K562 (cell line): Measurements from ENCODE around the gene GSS. TPM values are rescaled to one million over a fixed set of nuclear protein-coding genes. Genes with fewer than 3 reads are reported as not detected.

Experiments used
- CHCHD3 ChIP-seq: fragments of 250-450 bp; sonication (Bioruptor Pico); IDR thresholded peaks from 2 replicates; pipeline ENCODE4 v2.1.2; 2022; ENCODE audit warnings: mild to moderate bottlenecking
- NELFE ChIP-seq: IDR thresholded peaks from 2 replicates; pipeline ENCODE4 v1.6.1; 2011; ENCODE audit warnings: mild to moderate bottlenecking; ENCODE audit not compliant: insufficient read depth, insufficient read length
- TFAP4 ChIP-seq: sonication (generic); formaldehyde crosslinking; IDR thresholded peaks from 2 replicates; pipeline ENCODE4 v1.8.0; 2022; ENCODE audit warnings: missing genetic modification reagents, mild to moderate bottlenecking, moderate library complexity, borderline replicate concordance
- ZBTB33 ChIP-seq: sonication (generic); formaldehyde crosslinking; IDR thresholded peaks from 2 replicates; pipeline ENCODE4 v1.8.1; 2023; ENCODE audit warnings: mild to moderate bottlenecking, missing genetic modification reagents
- ZNF175 ChIP-seq: fragments of 200-800 bp; sonication (Bioruptor generic); IDR thresholded peaks from 2 replicates; pipeline ENCODE4 v1.6.1; 2016; ENCODE audit warnings: low read depth, mild to moderate bottlenecking, missing genetic modification characterization, missing compliant biosample characterization
- ZNF253 ChIP-seq: fragments of 250-450 bp; sonication (Bioruptor Pico); conservative IDR thresholded peaks from 2 replicates; pipeline ENCODE4 v1.6.1; 2021; ENCODE audit warnings: mild to moderate bottlenecking
- ZNF318 ChIP-seq, 2 experiments: fragments of 450-650 bp; IDR thresholded peaks; 2 replicates each; pipeline ENCODE4 v1.6.1; 2016; ENCODE audit warnings: mild to moderate bottlenecking in 2 of 2, borderline replicate concordance in 1 of 2, low read depth in 1 of 2, moderate library complexity in 1 of 2
- polyA plus RNA-seq, 8 experiments: library from polyadenylated mRNA; depleted of rRNA in 4 of 8; stranded (reverse) in 5 of 8; unstranded in 3 of 8; fragments of >200 nt; fragmentation: Nextera tagmentation in 2 of 8; fragmentation: Illumina TruSeq in 1 of 8; extraction: Ambion mirVana in 2 of 8; extraction: Trizol in 1 of 8; gene quantifications; 2 replicates each; pipeline versions ENCODE4 v1.2.1 to v1.2.3, GENCODE V29; 2011 to 2014; ENCODE audit warnings: inconsistent platforms in 1 of 8, missing spikeins in 1 of 8
- total RNA-seq, 7 experiments: library from RNA; depleted of rRNA in 6 of 7; stranded (reverse); fragments of >200 nt in 6 of 7; fragmentation: Illumina TruSeq in 2 of 7; extraction: Trizol in 2 of 7; gene quantifications; 2 replicates each; pipeline versions ENCODE4 v1.2.1 to v1.2.3, GENCODE V29; 2011 to 2021; ENCODE audit warnings: low replicate concordance in 1 of 7

Gene GSS
- total and polyA plus RNA-seq, 9 of the 15 experiments (the other 6 are each of a cell fraction or from before 2014, with no cell fraction given): 18.4 to 165 (median 89.4) TPM

GRCh38 chr20:34979366-34980153 is 24.0 kb upstream of the GSS start (continued):
- TF ChIP-seq TFAP4 (peak; percentile 85), ZNF175 (CRISPR knock-in tag) (no peak), NELFE (no peak), ZNF253 (CRISPR knock-in tag) (no peak), CHCHD3 (CRISPR knock-in tag) (no peak), ZBTB33 (CRISPR knock-in tag) (peak; percentile 42; the same call in 1 of the 2 replicates), ZNF318 (IDR thresholded peaks at IDR 0.05; ENCODE audit: borderline replicate concordance in 1 of 2, low read depth in 1 of 2) (no peak)
- TF ChIP-seq, all 486 proteins: peak for 5
